Endothelial cell of umbilical vein (primary cell): ENCODE data around the gene FAM72C. TPM values are rescaled to one million over a fixed set of nuclear protein-coding genes. Genes with fewer than 3 reads are reported as not detected.
"Not testable (repeated sequence)": the region's sequence is repeated elsewhere in the genome, so short reads cannot be mapped to it uniquely, and the experiment has no call there.

Source experiments
- BruUV-seq: library from RNA; stranded (reverse); fragments of 400-500 nt; replicated peaks from 2 replicates; lab custom pipeline; 2021; lab: Mats Ljungman, UMichigan
- CTCF ChIA-PET: fragments of 300-600, 350-600 bp; sonication (Branson Sonifier 250); formaldehyde crosslinking; loops from one replicate; lab custom pipeline; 2021; ENCODE audit warnings: antibody characterized with exemption, inconsistent platforms; lab: Charles Lee
- POLR2A ChIA-PET: fragments of 300-600, 350-600 bp; sonication (Branson Sonifier 250); formaldehyde crosslinking; loops from one replicate; lab custom pipeline; 2021; ENCODE audit warnings: antibody characterized with exemption, inconsistent platforms; lab: Charles Lee
- DNase-seq: peaks from one replicate; pipeline ENCODE4 v3.0.0-alpha.2; 2011; ENCODE audit warnings: low read depth, low spot score
- FAIRE-seq: peaks from 2 replicates; lab custom pipeline; 2011; peaks lifted over from hg19 to GRCh38; lab: Jason Lieb, UNC
- H2AFZ ChIP-seq: 2 replicates; pipeline ENCODE4 v1.6.0; 2012; ENCODE audit warnings: low read depth, low read length, control low read depth, inconsistent platforms
- H3K27ac ChIP-seq: 2 replicates; pipeline ENCODE4 v1.5.1; 2011; ENCODE audit warnings: low read depth, mild to moderate bottlenecking, control low read depth, low read length, moderate library complexity; ENCODE audit not compliant: insufficient read depth
- H3K27me3 ChIP-seq, 2 experiments: 2 replicates each; pipeline versions ENCODE4 v1.6.0 to v1.6.1; 2011; ENCODE audit warnings: low read length in 2 of 2, mixed read lengths in 1 of 2; ENCODE audit not compliant: control insufficient read depth in 2 of 2, insufficient read depth in 2 of 2
- H3K36me3 ChIP-seq, 2 experiments: 2 replicates in 1 of 2; 3 replicates in 1 of 2; pipeline ENCODE4 v1.5.1; 2011; ENCODE audit warnings: low read length in 2 of 2, mild to moderate bottlenecking in 1 of 2, moderate library complexity in 1 of 2; ENCODE audit not compliant: control insufficient read depth in 2 of 2, insufficient read depth in 2 of 2; ENCODE audit errors: extremely low read depth in 1 of 2
- H3K4me1 ChIP-seq: 3 replicates; pipeline ENCODE4 v1.5.1; 2011; ENCODE audit warnings: mild to moderate bottlenecking, low read length; ENCODE audit not compliant: control insufficient read depth, insufficient read depth; ENCODE audit errors: extremely low read depth
- H3K4me2 ChIP-seq: 2 replicates; pipeline ENCODE4 v1.6.1; 2011; ENCODE audit warnings: low read length, control low read depth, mixed read lengths; ENCODE audit not compliant: insufficient read depth
- H3K4me3 ChIP-seq, 3 experiments: fragments of 200-600 bp in 1 of 3; sonication (generic), shearing (Covaris generic) in 1 of 3; replicated peaks in 1 of 3; 2 replicates each; pipeline ENCODE4 v1.5.1; 2011 to 2016; ENCODE audit warnings: control low read depth in 3 of 3, low read length in 3 of 3, mild to moderate bottlenecking in 2 of 3, inconsistent platforms in 1 of 3, low read depth in 1 of 3, moderate library complexity in 1 of 3; ENCODE audit not compliant: insufficient read depth in 1 of 3
- H3K79me2 ChIP-seq: 2 replicates; pipeline ENCODE4 v1.6.0; 2012; ENCODE audit warnings: low read length, inconsistent platforms; ENCODE audit not compliant: control insufficient read depth, insufficient read depth
- H3K9ac ChIP-seq: replicated peaks from 2 replicates; pipeline ENCODE3; 2011; ENCODE audit warnings: low read length, control low read depth; ENCODE audit not compliant: insufficient read depth; ENCODE audit errors: extremely low read depth
- H3K9me1 ChIP-seq: replicated peaks from 3 replicates; pipeline ENCODE4 v1.6.0; 2011; ENCODE audit warnings: mild to moderate bottlenecking, low read length; ENCODE audit not compliant: control insufficient read depth, insufficient read depth; ENCODE audit errors: extremely low read depth
- H3K9me3 ChIP-seq: replicated peaks from 2 replicates; pipeline ENCODE4 v1.5.1; 2012; ENCODE audit warnings: low read length, inconsistent platforms; ENCODE audit not compliant: control insufficient read depth, insufficient read depth
- H4K20me1 ChIP-seq: replicated peaks from 2 replicates; pipeline ENCODE3; 2011; ENCODE audit warnings: mild to moderate bottlenecking, low read length; ENCODE audit not compliant: control insufficient read depth, insufficient read depth; ENCODE audit errors: extremely low read depth
- dilution Hi-C: fragments of 300-500 bp; cut with MboI; formaldehyde crosslinking; loops from one replicate; pipeline ENCODE4 v1.15.0; 2019; ENCODE audit warnings: low sequenced_read_pairs; ENCODE audit not compliant: extremely low pct_ligation_motif_present
- intact Hi-C: fragments of 100-400 bp; cut with micrococcal nuclease; formaldehyde crosslinking; loops from one replicate; pipeline ENCODE4 v1.10.0; 2022
- polyA plus RNA-seq, 4 experiments: library from polyadenylated mRNA; depleted of rRNA in 3 of 4; stranded (reverse) in 3 of 4; unstranded in 1 of 4; fragments of >200 nt; gene quantifications; 2 replicates each; pipeline versions ENCODE4 v1.2.1 to v1.2.3, GENCODE V29; 2011 to 2012; ENCODE audit warnings: missing spikeins in 1 of 4
- small RNA-seq: library from RNA; depleted of rRNA; stranded (forward); fragments of <200 nt; gene quantifications from one replicate; pipeline ENCODE3, GENCODE V24; 2012; ENCODE audit warnings: low replicate concordance, low read depth; ENCODE audit not compliant: insufficient read depth, insufficient read length
- total RNA-seq: library from RNA; stranded (reverse); gene quantifications from 2 replicates; pipeline ENCODE4 v1.2.3, GENCODE V29; 2021

The FAM72C gene
- total and polyA plus RNA-seq, 2 donors (not counting 3 experiments of a cell fraction or from before 2014, with no cell fraction given): 0.70 to 3.6 TPM

GRCh38 chr1:143913705-143914104 is 58.1 kb downstream of the FAM72C start:
- H3K9me3 ChIP-seq, H3K4me3 ChIP-seq, H3K9ac ChIP-seq, H3K4me2 ChIP-seq, FAIRE-seq, DNase-seq, H3K27me3 ChIP-seq, H3K27ac ChIP-seq, BruUV-seq, H3K36me3 ChIP-seq, H3K79me2 ChIP-seq, dilution Hi-C loops, H2AFZ ChIP-seq, CTCF ChIA-PET, H3K4me1 ChIP-seq, H4K20me1 ChIP-seq, intact Hi-C loops, POLR2A ChIA-PET, H3K9me1 ChIP-seq: not testable (repeated sequence)

Small RNA genes within 50 kb of the gene (small RNA-seq; reads per million reads assigned to genes)
- gene HIST2H3PS2: not detected
